SK-N-SH (cell line): ENCODE results near the gene NCK1. TPM values are rescaled to one million over a fixed set of nuclear protein-coding genes. Genes with fewer than 3 reads are reported as not detected.
A peak's percentile ranks its signal among the peaks of the same experiment; 100 is the strongest.

Source experiments
- CTCF ChIA-PET: fragments of 300-600, 350-600 bp; formaldehyde crosslinking; extraction: SDS; loops from one replicate; lab custom pipeline; 2021; lab: Yijun Ruan, JAX
- POLR2A ChIA-PET: fragments of 350-600 bp; sonication (Branson Sonifier 250); formaldehyde crosslinking; extraction: SDS; loops from one replicate; lab custom pipeline; 2020; ENCODE audit warnings: antibody characterized with exemption, inconsistent platforms; lab: Yijun Ruan, JAX
- DNase-seq: peaks from one replicate; pipeline ENCODE4 v3.0.0; 2012
- H2AFZ ChIP-seq: fragments of 200-600 bp; sonication (generic); 2 replicates; pipeline ENCODE4 v1.8.1; 2016; ENCODE audit warnings: antibody characterized with exemption, mild to moderate bottlenecking, low read depth
- H3F3A ChIP-seq: fragments of 200-600 bp; sonication (generic); replicated peaks from 2 replicates; pipeline ENCODE3; 2016; ENCODE audit warnings: antibody characterized with exemption, mild to moderate bottlenecking; ENCODE audit not compliant: insufficient read depth
- H3K27ac ChIP-seq, 2 experiments: fragments of 200-500 bp in 1 of 2; fragments of 200-600 bp in 1 of 2; sonication (Bioruptor generic) in 1 of 2; sonication (generic), shearing (Covaris generic) in 1 of 2; 2 replicates each; pipeline versions ENCODE4 v1.5.1 to v1.6.1; 2014 to 2016; ENCODE audit warnings: low read depth in 2 of 2, inconsistent platforms in 1 of 2, low read length in 1 of 2, mild to moderate bottlenecking in 1 of 2, mixed read lengths in 1 of 2
- H3K27me3 ChIP-seq: fragments of 200-600 bp; sonication (generic), shearing (Covaris generic); 2 replicates; pipeline ENCODE4 v1.6.1; 2016; ENCODE audit warnings: mixed run types; ENCODE audit not compliant: insufficient read depth
- H3K36me3 ChIP-seq, 2 experiments: fragments of 200-500 bp in 1 of 2; fragments of 200-600 bp in 1 of 2; sonication (Bioruptor generic) in 1 of 2; sonication (generic) in 1 of 2; replicated peaks in 1 of 2; 2 replicates each; pipeline versions ENCODE3 to v1.5.1; 2014 to 2016; ENCODE audit warnings: low read length in 1 of 2, mild to moderate bottlenecking in 1 of 2; ENCODE audit not compliant: insufficient read depth in 2 of 2, control insufficient read depth in 1 of 2
- H3K4me1 ChIP-seq, 2 experiments: fragments of 200-500 bp in 1 of 2; fragments of 200-600 bp in 1 of 2; sonication (Bioruptor generic) in 1 of 2; sonication (generic), shearing (Covaris generic) in 1 of 2; 2 replicates each; pipeline versions ENCODE4 v1.5.1 to v1.6.1; 2014 to 2016; ENCODE audit warnings: low read depth in 1 of 2, low read length in 1 of 2, mixed run types in 1 of 2; ENCODE audit not compliant: insufficient read depth in 2 of 2, control insufficient read depth in 1 of 2
- H3K4me2 ChIP-seq: fragments of 200-600 bp; sonication (generic), shearing (Covaris generic); 2 replicates; pipeline ENCODE4 v1.6.1; 2017; ENCODE audit warnings: mixed run types
- H3K4me3 ChIP-seq, 2 experiments: fragments of 200-500 bp in 1 of 2; fragments of 200-600 bp in 1 of 2; sonication (Bioruptor generic) in 1 of 2; sonication (generic), shearing (Covaris generic) in 1 of 2; 2 replicates each; pipeline versions ENCODE4 v1.5.1 to v1.8.1; 2014 to 2016; ENCODE audit warnings: low read depth in 2 of 2, inconsistent platforms in 1 of 2, low read length in 1 of 2, mild to moderate bottlenecking in 1 of 2, mixed read lengths in 1 of 2, moderate library complexity in 1 of 2
- H3K79me2 ChIP-seq: fragments of 200-600 bp; sonication (generic); 2 replicates; pipeline ENCODE4 v1.8.1; 2017; ENCODE audit warnings: mild to moderate bottlenecking; ENCODE audit not compliant: insufficient read depth
- H3K9ac ChIP-seq: fragments of 200-600 bp; sonication (generic); 2 replicates; pipeline ENCODE4 v1.6.1; 2017; ENCODE audit warnings: mixed run types
- H3K9me2 ChIP-seq: fragments of 200-600 bp; sonication (generic); 2 replicates; pipeline ENCODE4 v1.6.1; 2017; ENCODE audit warnings: mixed run types
- H3K9me3 ChIP-seq: fragments of 200-600 bp; sonication (generic); 2 replicates; pipeline ENCODE4 v1.6.1; 2017; ENCODE audit warnings: mixed run types, mild to moderate bottlenecking, moderate library complexity
- H4K20me1 ChIP-seq: fragments of 200-600 bp; sonication (generic); 2 replicates; pipeline ENCODE4 v1.6.1; 2017; ENCODE audit warnings: mild to moderate bottlenecking, mixed run types; ENCODE audit not compliant: insufficient read depth
- CHD2 ChIP-seq: fragments of 150-350 bp; IDR thresholded peaks from 2 replicates; pipeline ENCODE4 v1.6.1; 2018; ENCODE audit warnings: low read length; ENCODE audit not compliant: partially characterized antibody
- ELF1 ChIP-seq: IDR thresholded peaks from 2 replicates; pipeline ENCODE4 v1.4.0; 2012
- EP300 ChIP-seq, 2 experiments: IDR thresholded peaks; 2 replicates each; pipeline versions ENCODE4 v1.4.0 to v1.6.1; 2012; ENCODE audit warnings: borderline replicate concordance in 1 of 2, low read depth in 1 of 2, low read length in 1 of 2
- FOSL2 ChIP-seq: IDR thresholded peaks from 2 replicates; pipeline ENCODE4 v1.4.0; 2012; ENCODE audit warnings: low read depth, mild to moderate bottlenecking, moderate library complexity, borderline replicate concordance
- GABPA ChIP-seq: IDR thresholded peaks from 2 replicates; pipeline ENCODE4 v1.4.0; 2012; ENCODE audit warnings: low read depth, mild to moderate bottlenecking
- GATA2 ChIP-seq: sonication (generic); formaldehyde crosslinking; IDR thresholded peaks from 2 replicates; pipeline ENCODE4 v1.5.0; 2020; ENCODE audit warnings: mild to moderate bottlenecking, missing genetic modification reagents
- JUND ChIP-seq: IDR thresholded peaks from 2 replicates; pipeline ENCODE4 v1.4.0; 2012
- MEF2A ChIP-seq: IDR thresholded peaks from 2 replicates; pipeline ENCODE4 v1.4.0; 2012; ENCODE audit warnings: low read depth, borderline replicate concordance
- MXI1 ChIP-seq: IDR thresholded peaks from 2 replicates; pipeline ENCODE4 v1.6.1; 2012; ENCODE audit warnings: mild to moderate bottlenecking, low read depth, low read length, improper control_type of control experiment
- NFIC ChIP-seq: IDR thresholded peaks from 2 replicates; pipeline ENCODE4 v1.4.0; 2012; ENCODE audit warnings: borderline replicate concordance
- NRF1 ChIP-seq: IDR thresholded peaks from 2 replicates; pipeline ENCODE4 v1.6.1; 2012; ENCODE audit warnings: low read depth, mild to moderate bottlenecking, low read length
- POLR2AphosphoS5 ChIP-seq: IDR thresholded peaks from 2 replicates; pipeline ENCODE4 v1.6.1; 2012; ENCODE audit warnings: low read depth, low read length
- RAD21 ChIP-seq: IDR thresholded peaks from 2 replicates; pipeline ENCODE4 v1.6.1; 2012; ENCODE audit warnings: mild to moderate bottlenecking, low read length
- RCOR1 ChIP-seq: fragments of 150-350 bp; IDR thresholded peaks from 2 replicates; pipeline ENCODE4 v1.6.1; 2017; ENCODE audit warnings: antibody characterized with exemption, low read length
- RFX5 ChIP-seq: IDR thresholded peaks from 2 replicates; pipeline ENCODE4 v1.6.1; 2012; ENCODE audit warnings: mild to moderate bottlenecking, improper control_type of control experiment, low read length
- SIN3A ChIP-seq: IDR thresholded peaks from 2 replicates; pipeline ENCODE4 v1.6.1; 2012; ENCODE audit warnings: low read depth, mild to moderate bottlenecking, low read length, moderate library complexity, borderline replicate concordance
- SMC3 ChIP-seq: IDR thresholded peaks from 2 replicates; pipeline ENCODE4 v1.6.1; 2012; ENCODE audit warnings: low read depth, low read length, improper control_type of control experiment
- TAF1 ChIP-seq: IDR thresholded peaks from 2 replicates; pipeline ENCODE4 v1.6.1; 2012; ENCODE audit warnings: low read depth, mild to moderate bottlenecking, low read length, moderate library complexity, borderline replicate concordance
- TCF12 ChIP-seq: IDR thresholded peaks from 2 replicates; pipeline ENCODE4 v1.4.0; 2012
- YY1 ChIP-seq: IDR thresholded peaks from 2 replicates; pipeline ENCODE4 v1.4.0; 2012; ENCODE audit warnings: low read depth, mild to moderate bottlenecking
- WGBS: methylation state at CpG from one replicate; pipeline ENCODE4 v1.1.6; 2017; ENCODE audit warnings: low lambda C conversion rate; 5-methylcytosine and 5-hydroxymethylcytosine counted together
- polyA plus RNA-seq, 3 experiments: library from polyadenylated mRNA; depleted of rRNA; stranded (reverse); fragments of >200 nt; gene quantifications; 2 replicates each; pipeline ENCODE4 v1.2.3, GENCODE V29; 2012
- TF ChIP-seq, protein P1 (sequence below): IDR thresholded peaks from 2 replicates; pipeline ENCODE4 v1.4.0; 2012; ENCODE audit warnings: low read depth, borderline replicate concordance
- TF ChIP-seq, protein P2 (sequence below): fragments of 200-600 bp; sonication (generic); IDR thresholded peaks from 2 replicates; pipeline ENCODE4 v1.6.1; 2017; ENCODE audit warnings: antibody characterized with exemption, mild to moderate bottlenecking, moderate library complexity
- TF ChIP-seq, protein P3 (sequence below): fragments of 150-350 bp; IDR thresholded peaks from 2 replicates; pipeline ENCODE4 v1.6.1; 2016; ENCODE audit warnings: mild to moderate bottlenecking, low read depth, low read length
- TF ChIP-seq, protein P4 (sequence below): IDR thresholded peaks from 2 replicates; pipeline ENCODE4; 2012
- TF ChIP-seq, protein P5 (sequence below): IDR thresholded peaks from 2 replicates; pipeline ENCODE4 v1.4.0; 2012; ENCODE audit warnings: low read depth
- TF ChIP-seq, protein P6 (sequence below): IDR thresholded peaks from 2 replicates; pipeline ENCODE4 v1.4.0; 2012; ENCODE audit warnings: low read depth, borderline replicate concordance

The NCK1 gene
- polyA plus RNA-seq, 1 of the 3 experiments (the other 2 are of a cell fraction), result 16.2 TPM

DNA sequence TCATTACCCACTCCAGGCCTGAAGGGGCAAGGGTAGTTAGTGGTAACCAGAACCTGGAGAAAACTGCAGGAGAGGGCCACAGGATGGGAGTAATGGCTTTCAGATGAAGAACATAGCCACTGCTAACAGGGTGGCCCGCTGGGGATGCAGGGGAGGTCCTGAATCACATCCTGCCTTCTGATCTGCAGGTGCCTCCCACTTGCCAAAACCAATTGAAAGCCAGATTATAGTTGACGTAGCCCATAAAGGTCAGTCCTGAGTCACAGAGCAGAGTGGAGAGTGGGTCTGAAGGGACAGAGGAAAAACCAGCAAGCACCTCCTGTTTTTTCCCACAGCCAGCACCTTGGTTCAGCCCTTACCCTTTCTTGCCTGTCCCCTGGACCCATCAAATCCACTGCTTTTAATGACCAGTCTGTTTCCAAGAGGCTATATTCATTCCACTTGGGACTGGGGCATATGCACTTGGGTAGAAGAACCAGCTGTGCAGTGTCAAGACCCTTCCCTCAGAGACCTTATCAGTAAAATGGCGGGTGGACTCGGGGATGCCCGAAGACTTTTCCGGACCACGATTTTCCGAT lies 43.7 kb upstream of the NCK1 start:
- TF ChIP-seq, protein P1, sequence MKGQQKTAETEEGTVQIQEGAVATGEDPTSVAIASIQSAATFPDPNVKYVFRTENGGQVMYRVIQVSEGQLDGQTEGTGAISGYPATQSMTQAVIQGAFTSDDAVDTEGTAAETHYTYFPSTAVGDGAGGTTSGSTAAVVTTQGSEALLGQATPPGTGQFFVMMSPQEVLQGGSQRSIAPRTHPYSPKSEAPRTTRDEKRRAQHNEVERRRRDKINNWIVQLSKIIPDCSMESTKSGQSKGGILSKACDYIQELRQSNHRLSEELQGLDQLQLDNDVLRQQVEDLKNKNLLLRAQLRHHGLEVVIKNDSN, result no peak
- TF ChIP-seq MXI1 (peak; percentile 24; the same call in 1 of the 2 replicates), YY1 (peak; percentile 71; the same call in 1 of the 2 replicates), MEF2A (no peak), NFIC (no peak), POLR2AphosphoS5 (peak; percentile 81), CHD2 (no peak), SIN3A (0 out of 2 replicates have a peak, but pooled peaks have one; percentile 22), JUND (no peak), RAD21 (peak; percentile 60), SMC3 (peak; percentile 46; the same call in 1 of the 2 replicates), EP300 (IDR thresholded peaks at IDR 0.05; ENCODE audit: borderline replicate concordance in 1 of 2, low read depth in 1 of 2, low read length in 1 of 2) (no peak), FOSL2 (peak; percentile 44; the same call in 1 of the 2 replicates), GABPA (no peak), ELF1 (no peak), RFX5 (peak; percentile 92), TCF12 (no peak; the same call in 1 of the 2 replicates), NRF1 (no peak), RCOR1 (no peak), TAF1 (peak; percentile 74), GATA2 (CRISPR knock-in tag) (peak; percentile 55)
- TF ChIP-seq, protein P2, sequence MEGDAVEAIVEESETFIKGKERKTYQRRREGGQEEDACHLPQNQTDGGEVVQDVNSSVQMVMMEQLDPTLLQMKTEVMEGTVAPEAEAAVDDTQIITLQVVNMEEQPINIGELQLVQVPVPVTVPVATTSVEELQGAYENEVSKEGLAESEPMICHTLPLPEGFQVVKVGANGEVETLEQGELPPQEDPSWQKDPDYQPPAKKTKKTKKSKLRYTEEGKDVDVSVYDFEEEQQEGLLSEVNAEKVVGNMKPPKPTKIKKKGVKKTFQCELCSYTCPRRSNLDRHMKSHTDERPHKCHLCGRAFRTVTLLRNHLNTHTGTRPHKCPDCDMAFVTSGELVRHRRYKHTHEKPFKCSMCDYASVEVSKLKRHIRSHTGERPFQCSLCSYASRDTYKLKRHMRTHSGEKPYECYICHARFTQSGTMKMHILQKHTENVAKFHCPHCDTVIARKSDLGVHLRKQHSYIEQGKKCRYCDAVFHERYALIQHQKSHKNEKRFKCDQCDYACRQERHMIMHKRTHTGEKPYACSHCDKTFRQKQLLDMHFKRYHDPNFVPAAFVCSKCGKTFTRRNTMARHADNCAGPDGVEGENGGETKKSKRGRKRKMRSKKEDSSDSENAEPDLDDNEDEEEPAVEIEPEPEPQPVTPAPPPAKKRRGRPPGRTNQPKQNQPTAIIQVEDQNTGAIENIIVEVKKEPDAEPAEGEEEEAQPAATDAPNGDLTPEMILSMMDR, result peak; percentile 34; the same call in 1 of the 2 replicates
- TF ChIP-seq, protein P3, sequence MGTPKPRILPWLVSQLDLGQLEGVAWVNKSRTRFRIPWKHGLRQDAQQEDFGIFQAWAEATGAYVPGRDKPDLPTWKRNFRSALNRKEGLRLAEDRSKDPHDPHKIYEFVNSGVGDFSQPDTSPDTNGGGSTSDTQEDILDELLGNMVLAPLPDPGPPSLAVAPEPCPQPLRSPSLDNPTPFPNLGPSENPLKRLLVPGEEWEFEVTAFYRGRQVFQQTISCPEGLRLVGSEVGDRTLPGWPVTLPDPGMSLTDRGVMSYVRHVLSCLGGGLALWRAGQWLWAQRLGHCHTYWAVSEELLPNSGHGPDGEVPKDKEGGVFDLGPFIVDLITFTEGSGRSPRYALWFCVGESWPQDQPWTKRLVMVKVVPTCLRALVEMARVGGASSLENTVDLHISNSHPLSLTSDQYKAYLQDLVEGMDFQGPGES, result no peak
- TF ChIP-seq, protein P4, sequence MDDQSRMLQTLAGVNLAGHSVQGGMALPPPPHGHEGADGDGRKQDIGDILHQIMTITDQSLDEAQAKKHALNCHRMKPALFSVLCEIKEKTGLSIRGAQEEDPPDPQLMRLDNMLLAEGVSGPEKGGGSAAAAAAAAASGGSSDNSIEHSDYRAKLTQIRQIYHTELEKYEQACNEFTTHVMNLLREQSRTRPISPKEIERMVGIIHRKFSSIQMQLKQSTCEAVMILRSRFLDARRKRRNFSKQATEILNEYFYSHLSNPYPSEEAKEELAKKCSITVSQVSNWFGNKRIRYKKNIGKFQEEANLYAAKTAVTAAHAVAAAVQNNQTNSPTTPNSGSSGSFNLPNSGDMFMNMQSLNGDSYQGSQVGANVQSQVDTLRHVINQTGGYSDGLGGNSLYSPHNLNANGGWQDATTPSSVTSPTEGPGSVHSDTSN, result peak; percentile 61
- TF ChIP-seq, protein P5, sequence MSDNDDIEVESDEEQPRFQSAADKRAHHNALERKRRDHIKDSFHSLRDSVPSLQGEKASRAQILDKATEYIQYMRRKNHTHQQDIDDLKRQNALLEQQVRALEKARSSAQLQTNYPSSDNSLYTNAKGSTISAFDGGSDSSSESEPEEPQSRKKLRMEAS, result no peak
- TF ChIP-seq, protein P6, sequence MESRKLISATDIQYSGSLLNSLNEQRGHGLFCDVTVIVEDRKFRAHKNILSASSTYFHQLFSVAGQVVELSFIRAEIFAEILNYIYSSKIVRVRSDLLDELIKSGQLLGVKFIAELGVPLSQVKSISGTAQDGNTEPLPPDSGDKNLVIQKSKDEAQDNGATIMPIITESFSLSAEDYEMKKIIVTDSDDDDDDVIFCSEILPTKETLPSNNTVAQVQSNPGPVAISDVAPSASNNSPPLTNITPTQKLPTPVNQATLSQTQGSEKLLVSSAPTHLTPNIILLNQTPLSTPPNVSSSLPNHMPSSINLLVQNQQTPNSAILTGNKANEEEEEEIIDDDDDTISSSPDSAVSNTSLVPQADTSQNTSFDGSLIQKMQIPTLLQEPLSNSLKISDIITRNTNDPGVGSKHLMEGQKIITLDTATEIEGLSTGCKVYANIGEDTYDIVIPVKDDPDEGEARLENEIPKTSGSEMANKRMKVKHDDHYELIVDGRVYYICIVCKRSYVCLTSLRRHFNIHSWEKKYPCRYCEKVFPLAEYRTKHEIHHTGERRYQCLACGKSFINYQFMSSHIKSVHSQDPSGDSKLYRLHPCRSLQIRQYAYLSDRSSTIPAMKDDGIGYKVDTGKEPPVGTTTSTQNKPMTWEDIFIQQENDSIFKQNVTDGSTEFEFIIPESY, result no peak
- Histone ChIP-seq H3K4me2 (peak overlapping the region; percentile 97), H3K27ac (peak overlapping the region; percentile 87 to 96), H3F3A (peaks cover 13% of the 10 kb centered on the region), H4K20me1 (peaks cover 26% of the 10 kb centered on the region), H3K27me3 (no peaks in the 10 kb centered on the region), H3K9ac (peak overlapping the region; percentile 91), H3K36me3 (peaks cover 0 to 9% of the 10 kb centered on the region in 2 experiments), H3K79me2 (peaks cover 37% of the 10 kb centered on the region), H2AFZ (peak overlapping the region; percentile 87), H3K9me2 (no peaks in the 10 kb centered on the region), H3K4me1 (peaks cover 10% of the 10 kb centered on the region in 2 experiments; a peak in 3 of 4 replicates), H3K9me3 (no peaks in the 10 kb centered on the region), H3K4me3 (peak overlapping the region; percentile 77 to 81)
- POLR2A ChIA-PET, result interaction anchor here (1.0 to 1.2 kb wide), 4 partner anchors 16 to 622 kb away, joined by 3 to 11 read pairs (median 6); partner anchors contain the start of genes MSL2, NCK1 and STAG1
- 3% methylated on average over 8 of the region's 8 CpGs for WGBS
- peak; percentile 76 for DNase-seq
- CTCF ChIA-PET, result interaction anchor here (0.9 to 1.3 kb wide), 2 partner anchors 66 to 196 kb away, joined by 5 to 7 read pairs; partner anchors contain the start of gene STAG1
